HepG2 (cell line): ENCODE results near the gene IGFN1. TPM values are rescaled to one million over a fixed set of nuclear protein-coding genes. Genes with fewer than 3 reads are reported as not detected.
A peak's percentile ranks its signal among the peaks of the same experiment; 100 is the strongest.

Experiments
- ATAC-seq: fragments of 200-7000 bp; cut with Tn5 transposase; 3 replicates; pipeline ENCODE4 v1.9.1; 2020; ENCODE audit warnings: mild to moderate bottlenecking, moderate library complexity
- BruUV-seq: library from RNA; stranded (reverse); fragments of 400-500 nt; replicated peaks from 2 replicates; lab custom pipeline; 2021; lab: Mats Ljungman, UMichigan
- CTCF ChIA-PET: fragments of 300-600 bp; formaldehyde crosslinking; extraction: SDS; loops from one replicate; lab custom pipeline; 2021; ENCODE audit warnings: low total read pairs, inconsistent platforms, low intra/inter-chr PET ratio; lab: Yijun Ruan, JAX
- POLR2A ChIA-PET: fragments of 350-600 bp; sonication (Branson Sonifier 250); formaldehyde crosslinking; loops from one replicate; lab custom pipeline; 2020; ENCODE audit warnings: antibody characterized with exemption, inconsistent platforms; lab: Yijun Ruan, JAX
- DNase-seq: peaks from one replicate; pipeline ENCODE4 v3.0.0-alpha.2; 2015; ENCODE audit warnings: low spot score
- FAIRE-seq: peaks from 3 replicates; lab custom pipeline; 2011; peaks lifted over from hg19 to GRCh38; lab: Jason Lieb, UNC
- H2AFZ ChIP-seq: one replicate; pipeline ENCODE4 v1.6.1; 2011; ENCODE audit warnings: low read length, inconsistent platforms
- H3K27ac ChIP-seq: fragments of 300-600 bp; 3 replicates; pipeline ENCODE4 v1.8.0; 2011; ENCODE audit warnings: mixed run types, mild to moderate bottlenecking, mixed read lengths, low read length, inconsistent platforms; ENCODE audit not compliant: insufficient read depth; ENCODE audit errors: extremely low read length
- H3K27me3 ChIP-seq, 2 experiments: fragments of 200-600 bp in 1 of 2; 2 replicates in 1 of 2; 3 replicates in 1 of 2; pipeline versions ENCODE4 v1.6.0 to v1.8.0; 2011; ENCODE audit warnings: low read length in 2 of 2, mild to moderate bottlenecking in 2 of 2, moderate library complexity in 2 of 2, inconsistent platforms in 1 of 2; ENCODE audit not compliant: insufficient read depth in 2 of 2, control insufficient read depth in 1 of 2
- H3K36me3 ChIP-seq, 2 experiments: fragments of 200-600 bp in 1 of 2; replicated peaks in 1 of 2; 2 replicates in 1 of 2; 3 replicates in 1 of 2; pipeline versions ENCODE4 v1.5.1 to v1.8.0; 2011; ENCODE audit warnings: low read length in 2 of 2, inconsistent platforms in 1 of 2; ENCODE audit not compliant: insufficient read depth in 2 of 2, control insufficient read depth in 1 of 2
- H3K4me1 ChIP-seq: 2 replicates; pipeline ENCODE4 v1.5.1; 2012; ENCODE audit warnings: low read length, inconsistent platforms; ENCODE audit not compliant: insufficient read depth
- H3K4me2 ChIP-seq: 2 replicates; pipeline ENCODE4 v1.6.0; 2011; ENCODE audit warnings: low read depth, low read length, inconsistent platforms
- H3K4me3 ChIP-seq, 3 experiments: fragments of 200-600 bp in 1 of 3; sonication (generic), shearing (Covaris generic) in 1 of 3; replicated peaks in 1 of 3; 2 replicates each; pipeline ENCODE4 v1.5.1; 2011 to 2016; ENCODE audit warnings: low read length in 3 of 3, inconsistent platforms in 2 of 3, low read depth in 2 of 3, mild to moderate bottlenecking in 2 of 3, control low read depth in 1 of 3, mixed read lengths in 1 of 3; ENCODE audit not compliant: insufficient read depth in 1 of 3
- H3K79me2 ChIP-seq: one replicate; pipeline ENCODE4 v1.6.1; 2011; ENCODE audit warnings: low read length, inconsistent platforms; ENCODE audit not compliant: insufficient read depth
- H3K9ac ChIP-seq: 2 replicates; pipeline ENCODE4 v1.6.0; 2011; ENCODE audit warnings: mild to moderate bottlenecking, low read depth, low read length, inconsistent platforms; ENCODE audit not compliant: insufficient read depth
- H3K9me3 ChIP-seq: 2 replicates; pipeline ENCODE4 v1.5.1; 2012; ENCODE audit warnings: mild to moderate bottlenecking, low read length
- H4K20me1 ChIP-seq: 2 replicates; pipeline ENCODE4 v1.6.0; 2011; ENCODE audit warnings: inconsistent platforms, mild to moderate bottlenecking, low read length, moderate library complexity; ENCODE audit not compliant: insufficient read depth
- ATF7-NPFF ChIP-seq: sonication (generic); formaldehyde crosslinking; IDR thresholded peaks from 2 replicates; pipeline ENCODE4 v1.8.1; 2023; ENCODE audit warnings: mild to moderate bottlenecking, low read depth, missing genetic modification reagents, moderate library complexity
- ELF4 ChIP-seq: sonication (generic); formaldehyde crosslinking; IDR thresholded peaks from 2 replicates; pipeline ENCODE4 v1.5.0; 2020; ENCODE audit warnings: missing genetic modification reagents, mild to moderate bottlenecking, moderate library complexity, borderline replicate concordance
- ELK4 ChIP-seq: sonication (generic); formaldehyde crosslinking; IDR thresholded peaks from 2 replicates; pipeline ENCODE4 v1.9.0; 2021; ENCODE audit warnings: missing genetic modification reagents, borderline replicate concordance
- HNF4G ChIP-seq, 2 experiments: sonication (generic) in 1 of 2; formaldehyde crosslinking in 1 of 2; IDR thresholded peaks; 2 replicates each; pipeline versions ENCODE4 v1.4.0 to v1.6.1; 2011 to 2020; ENCODE audit warnings: borderline replicate concordance in 2 of 2, low read depth in 2 of 2, mild to moderate bottlenecking in 2 of 2, low read length in 1 of 2, missing genetic modification reagents in 1 of 2, moderate library complexity in 1 of 2
- IKZF4 ChIP-seq: sonication (generic); formaldehyde crosslinking; IDR thresholded peaks from 2 replicates; pipeline ENCODE4 v1.5.1; 2020; ENCODE audit warnings: borderline replicate concordance, mild to moderate bottlenecking, low read depth, missing genetic modification reagents; ENCODE audit errors: not compliant biosample characterization
- KLF9 ChIP-seq: IDR thresholded peaks from 2 replicates; pipeline ENCODE4 v1.6.1; 2016; ENCODE audit warnings: low read depth
- NR2F1 ChIP-seq, 2 experiments: fragments of 450-650 bp in 1 of 2; formaldehyde crosslinking in 1 of 2; IDR thresholded peaks; 2 replicates each; pipeline versions ENCODE4 v1.5.0 to v1.6.1; 2016 to 2020; ENCODE audit warnings: mild to moderate bottlenecking in 1 of 2, missing compliant biosample characterization in 1 of 2, missing genetic modification reagents in 1 of 2, moderate library complexity in 1 of 2
- SMC3 ChIP-seq: IDR thresholded peaks from 2 replicates; pipeline ENCODE4 v1.6.1; 2011; ENCODE audit warnings: low read length, improper control_type of control experiment
- TBL1XR1 ChIP-seq: fragments of 150-350 bp; IDR thresholded peaks from 2 replicates; pipeline ENCODE4 v1.6.1; 2014; ENCODE audit warnings: borderline replicate concordance, low read length; ENCODE audit not compliant: partially characterized antibody
- TCF7 ChIP-seq: sonication (generic); IDR thresholded peaks from 2 replicates; pipeline ENCODE4 v1.6.1; 2016; ENCODE audit warnings: antibody characterized with exemption, low read depth
- ZNF234 ChIP-seq: sonication (generic); formaldehyde crosslinking; conservative IDR thresholded peaks from 2 replicates; pipeline ENCODE4 v1.5.1; 2020; ENCODE audit warnings: mild to moderate bottlenecking, missing genetic modification reagents
- ZNF235 ChIP-seq: sonication (generic); formaldehyde crosslinking; IDR thresholded peaks from 2 replicates; pipeline ENCODE4 v1.8.1; 2023; ENCODE audit warnings: mild to moderate bottlenecking, missing genetic modification reagents, borderline replicate concordance
- ZNF383 ChIP-seq: sonication (generic); formaldehyde crosslinking; IDR thresholded peaks from 2 replicates; pipeline ENCODE4 v1.4.0; 2020; ENCODE audit warnings: missing genetic modification reagents, mild to moderate bottlenecking, borderline replicate concordance
- ZNF549 ChIP-seq: sonication (generic); formaldehyde crosslinking; IDR thresholded peaks from 2 replicates; pipeline ENCODE4 v1.5.0; 2020; ENCODE audit warnings: missing genetic modification reagents
- WGBS: methylation state at CpG from one replicate; pipeline ENCODE4 v1.1.6; 2017; ENCODE audit warnings: low lambda C conversion rate; 5-methylcytosine and 5-hydroxymethylcytosine counted together
- in situ Hi-C: cut with HindIII; loops from 2 replicates; pipeline ENCODE4 v1.10.0; 2017; ENCODE audit warnings: low pct_unique_long_range_greater_than_20kb; ENCODE audit not compliant: extremely low pct_ligation_motif_present
- intact Hi-C: fragments of 100-400 bp; cut with micrococcal nuclease; formaldehyde crosslinking; loops from one replicate; pipeline ENCODE4 v1.10.0; 2022; ENCODE audit not compliant: unreplicated experiment
- polyA plus RNA-seq, 8 experiments: library from polyadenylated mRNA; depleted of rRNA in 3 of 8; stranded (reverse) in 7 of 8; unstranded in 1 of 8; fragments of >200 nt; fragmentation: Illumina TruSeq in 4 of 8; extraction: Trizol in 4 of 8; gene quantifications; 2 replicates each; pipeline versions ENCODE4 v1.2.1 to v1.2.3, GENCODE V29; 2011 to 2016; ENCODE audit warnings: low read depth in 4 of 8, missing spikeins in 1 of 8, mixed read lengths in 1 of 8; ENCODE audit not compliant: insufficient read depth in 1 of 8
- total RNA-seq, 5 experiments: library from RNA; depleted of rRNA; stranded (reverse); fragments of >200 nt; fragmentation: Illumina TruSeq; extraction: Trizol; gene quantifications; 2 replicates each; pipeline ENCODE4 v1.2.3, GENCODE V29; 2016; ENCODE audit warnings: low read depth in 1 of 5
- TF ChIP-seq, protein P1 (sequence below): sonication (generic); formaldehyde crosslinking; IDR thresholded peaks from 2 replicates; pipeline ENCODE4 v1.4.0; 2020; ENCODE audit warnings: missing genetic modification reagents
- TF ChIP-seq, protein P2 (sequence below): sonication (generic); formaldehyde crosslinking; IDR thresholded peaks from 2 replicates; pipeline ENCODE4 v1.4.0; 2020; ENCODE audit warnings: missing genetic modification reagents

The IGFN1 gene
- total and polyA plus RNA-seq, 2 of the 13 experiments (the other 11 are each of a cell fraction or from before 2014, with no cell fraction given), result 0.04 to 0.05 TPM

DNA sequence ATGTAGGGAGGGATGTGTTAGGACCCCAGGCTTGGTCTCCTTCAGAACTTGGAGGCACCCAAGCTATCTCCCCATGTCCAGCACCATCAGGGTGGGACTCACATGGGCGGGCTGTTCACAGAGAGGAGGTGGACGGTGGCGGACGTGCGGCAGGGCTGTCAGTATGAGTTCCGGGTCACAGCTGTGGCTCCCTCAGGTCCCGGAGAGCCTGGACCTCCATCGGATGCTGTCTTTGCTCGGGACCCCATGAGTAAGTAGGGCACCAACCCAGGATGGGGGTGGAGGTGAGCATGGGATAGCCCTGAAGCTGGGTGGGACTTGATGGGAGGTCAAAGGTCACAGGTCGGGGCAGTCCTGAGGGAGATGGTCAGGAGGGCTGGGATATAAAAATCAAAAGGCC lies 27.8 kb downstream of the IGFN1 start (continued):
- TF ChIP-seq, protein P1, sequence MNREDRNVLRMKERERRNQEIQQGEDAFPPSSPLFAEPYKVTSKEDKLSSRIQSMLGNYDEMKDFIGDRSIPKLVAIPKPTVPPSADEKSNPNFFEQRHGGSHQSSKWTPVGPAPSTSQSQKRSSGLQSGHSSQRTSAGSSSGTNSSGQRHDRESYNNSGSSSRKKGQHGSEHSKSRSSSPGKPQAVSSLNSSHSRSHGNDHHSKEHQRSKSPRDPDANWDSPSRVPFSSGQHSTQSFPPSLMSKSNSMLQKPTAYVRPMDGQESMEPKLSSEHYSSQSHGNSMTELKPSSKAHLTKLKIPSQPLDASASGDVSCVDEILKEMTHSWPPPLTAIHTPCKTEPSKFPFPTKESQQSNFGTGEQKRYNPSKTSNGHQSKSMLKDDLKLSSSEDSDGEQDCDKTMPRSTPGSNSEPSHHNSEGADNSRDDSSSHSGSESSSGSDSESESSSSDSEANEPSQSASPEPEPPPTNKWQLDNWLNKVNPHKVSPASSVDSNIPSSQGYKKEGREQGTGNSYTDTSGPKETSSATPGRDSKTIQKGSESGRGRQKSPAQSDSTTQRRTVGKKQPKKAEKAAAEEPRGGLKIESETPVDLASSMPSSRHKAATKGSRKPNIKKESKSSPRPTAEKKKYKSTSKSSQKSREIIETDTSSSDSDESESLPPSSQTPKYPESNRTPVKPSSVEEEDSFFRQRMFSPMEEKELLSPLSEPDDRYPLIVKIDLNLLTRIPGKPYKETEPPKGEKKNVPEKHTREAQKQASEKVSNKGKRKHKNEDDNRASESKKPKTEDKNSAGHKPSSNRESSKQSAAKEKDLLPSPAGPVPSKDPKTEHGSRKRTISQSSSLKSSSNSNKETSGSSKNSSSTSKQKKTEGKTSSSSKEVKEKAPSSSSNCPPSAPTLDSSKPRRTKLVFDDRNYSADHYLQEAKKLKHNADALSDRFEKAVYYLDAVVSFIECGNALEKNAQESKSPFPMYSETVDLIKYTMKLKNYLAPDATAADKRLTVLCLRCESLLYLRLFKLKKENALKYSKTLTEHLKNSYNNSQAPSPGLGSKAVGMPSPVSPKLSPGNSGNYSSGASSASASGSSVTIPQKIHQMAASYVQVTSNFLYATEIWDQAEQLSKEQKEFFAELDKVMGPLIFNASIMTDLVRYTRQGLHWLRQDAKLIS (CRISPR knock-in tag), result no peak
- no peak for TF ChIP-seq HNF4G (IDR thresholded peaks at IDR 0.05; ENCODE audit: borderline replicate concordance, low read depth, low read length)
- TF ChIP-seq HNF4G (CRISPR knock-in tag; IDR thresholded peaks at IDR 0.05; ENCODE audit: borderline replicate concordance, low read depth), result no peak
- TF ChIP-seq ZNF235, result no peak
- no peak for TF ChIP-seq ATF7-NPFF (CRISPR knock-in tag)

DNA sequence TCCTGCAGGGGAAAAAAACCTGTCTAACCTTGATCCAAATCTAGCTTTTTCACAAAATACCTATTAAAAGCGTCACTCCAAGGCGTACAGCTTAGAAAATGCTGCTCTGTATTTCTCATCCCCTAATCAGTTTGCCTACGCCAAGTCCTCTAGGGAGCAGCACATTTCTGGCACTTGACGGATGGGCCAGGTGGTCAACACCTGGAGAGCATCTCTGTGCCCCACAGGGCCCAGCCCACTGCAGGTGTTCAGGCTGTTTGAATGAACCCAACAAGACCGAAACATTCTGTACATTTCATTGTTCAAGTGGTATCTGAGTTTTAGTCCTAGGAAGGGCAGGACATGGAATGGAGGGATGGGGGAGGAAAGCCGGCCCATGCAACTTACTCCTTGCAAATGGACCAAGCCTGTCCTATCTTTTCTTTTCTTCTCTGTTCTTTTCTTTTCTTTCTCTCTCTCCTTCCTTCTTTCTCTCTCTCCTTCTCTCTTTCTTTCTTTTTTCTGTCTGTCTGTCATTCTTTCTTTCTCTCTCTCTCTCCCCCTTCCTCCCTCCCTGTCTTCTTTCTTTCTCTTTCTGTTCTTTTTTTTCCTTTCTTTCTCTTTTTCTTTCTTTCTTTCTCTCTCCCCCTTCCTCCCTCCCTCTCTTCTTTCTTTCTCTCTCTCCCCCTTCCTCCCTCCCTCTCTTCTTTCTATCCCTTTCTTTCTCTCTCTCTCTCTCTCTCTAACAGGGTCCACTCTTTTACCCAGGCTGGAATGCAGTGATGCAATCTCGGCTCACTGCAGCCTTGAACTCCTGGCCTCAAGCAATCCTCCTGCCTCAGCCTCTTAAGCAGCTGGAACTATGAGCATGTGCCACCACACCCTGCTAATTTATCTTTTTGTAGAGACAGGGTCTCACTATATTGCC lies 29.1 kb downstream of the IGFN1 start:
- Histone ChIP-seq H3K4me2 (no peak overlapping the region), H3K9ac (no peak overlapping the region), H3K79me2 (no peaks in the 10 kb centered on the region), H3K27me3 (peaks cover 2 to 36% of the 10 kb centered on the region in 2 experiments; a peak in 4 of 5 replicates), H4K20me1 (no peaks in the 10 kb centered on the region), H3K27ac (no peak overlapping the region), H3K4me3 (no peak overlapping the region), H3K36me3 (no peaks in the 10 kb centered on the region), H2AFZ (no peak overlapping the region), H3K4me1 (peaks cover 40% of the 10 kb centered on the region), H3K9me3 (no peaks in the 10 kb centered on the region)
- ChIA-PET CTCF (no interaction called here), POLR2A (no interaction called here)
- ATAC-seq (no peak), FAIRE-seq (no peak), DNase-seq (no peak)
- intact Hi-C loops (loop anchor here (5.0 kb wide), 1 partner anchor 92 kb away; the partner anchor contains the start of gene ASCL5), in situ Hi-C loops (loop anchor here (5.0 kb wide), 1 partner anchor 72 kb away; no protein-coding TSS in a partner anchor)
- WGBS, result 60% methylated on average over 5 of the region's 7 CpGs
- no TSS peak for BruUV-seq
- TF ChIP-seq IKZF4 (CRISPR knock-in tag) (no peak), ZNF383 (no peak), SMC3 (no peak), KLF9 (CRISPR knock-in tag) (no peak), TCF7 (no peak), NR2F1 (CRISPR knock-in tag; IDR thresholded peaks at IDR 0.05) (peak in 1 of 2 experiments; percentile 40; a peak in 1 of 4 replicates), ELF4 (CRISPR knock-in tag) (no peak), TBL1XR1 (no peak), ELK4 (CRISPR knock-in tag) (no peak), ZNF549 (CRISPR knock-in tag) (no peak), ZNF234 (CRISPR knock-in tag) (no peak)
- TF ChIP-seq, protein P2, sequence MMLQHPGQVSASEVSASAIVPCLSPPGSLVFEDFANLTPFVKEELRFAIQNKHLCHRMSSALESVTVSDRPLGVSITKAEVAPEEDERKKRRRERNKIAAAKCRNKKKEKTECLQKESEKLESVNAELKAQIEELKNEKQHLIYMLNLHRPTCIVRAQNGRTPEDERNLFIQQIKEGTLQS (CRISPR knock-in tag), result 0 out of 2 replicates have a peak, but pooled peaks have one; percentile 35
